ENCODE measurements around the gene VTA1.

VTA1 gene

GRCh38 chr6:142200846-142201628 lies 54.0 kb downstream of the VTA1 start:
- H3K27ac ChIP-seq, result no peak overlapping the region
- no peak for TF ChIP-seq CTCF (conservative IDR thresholded peaks at IDR 0.05)

- no peak overlapping the region for H3K27ac ChIP-seq
These were observed 60.3 kb downstream of the VTA1 start for GRCh38 chr6:142207265-142207877.

GRCh38 chr6:142210606-142211005 lies 63.5 kb downstream of the VTA1 start:
- no peak for TF ChIP-seq CTCF (conservative IDR thresholded peaks at IDR 0.05)
- no peak overlapping the region for H3K27ac ChIP-seq

More at GRCh38 chr6:142207265-142207877, 60.3 kb downstream of the VTA1 start:
- peak; percentile 84 for TF ChIP-seq CTCF (conservative IDR thresholded peaks at IDR 0.05)

- no peak for TF ChIP-seq CTCF (conservative IDR thresholded peaks at IDR 0.05)
- H3K27ac ChIP-seq, result no peak overlapping the region
These were observed 66.3 kb downstream of the VTA1 start for GRCh38 chr6:142213402-142213801.

GRCh38 chr6:142218446-142218845 lies 71.4 kb downstream of the VTA1 start:
- no peak for TF ChIP-seq CTCF (conservative IDR thresholded peaks at IDR 0.05)
- H3K27ac ChIP-seq, result no peak overlapping the region

GRCh38 chr6:142222022-142222421 lies 75.0 kb downstream of the VTA1 start:
- no peak for TF ChIP-seq CTCF (conservative IDR thresholded peaks at IDR 0.05)
- no peak overlapping the region for H3K27ac ChIP-seq

- no peak overlapping the region for H3K27ac ChIP-seq
- TF ChIP-seq CTCF (conservative IDR thresholded peaks at IDR 0.05), result no peak
These were observed 76.9 kb downstream of the VTA1 start for GRCh38 chr6:142223938-142224337.
